HG02642 (cell line): ENCODE data around the gene NAA16.

Experiments used
- ATAC-seq: cut with Tn5 transposase; IDR thresholded peaks from one replicate; pipeline ENCODE4 v1.9.1; 2021; ENCODE audit warnings: mild to moderate bottlenecking; ENCODE audit not compliant: unreplicated experiment, poor library complexity

Gene NAA16

DNA sequence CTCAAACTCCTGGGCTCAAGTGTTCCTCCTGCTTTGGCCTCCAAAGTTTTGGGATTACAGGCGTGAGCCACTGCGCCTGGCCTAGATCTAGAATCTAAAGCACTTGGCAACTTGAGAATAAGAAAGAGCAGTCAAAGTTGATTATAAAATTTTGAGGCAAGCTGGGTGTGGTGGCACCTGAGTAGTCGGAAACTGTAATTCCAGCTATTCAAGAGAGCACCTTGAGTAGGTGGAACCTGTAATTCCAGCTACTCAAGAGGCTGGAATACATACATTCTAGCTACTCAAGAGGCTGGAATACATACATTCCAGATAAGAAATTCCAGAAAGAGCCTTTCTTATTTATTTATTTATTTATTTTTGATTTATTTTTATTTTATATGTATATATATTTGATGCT lies 8.3 kb upstream of the NAA16 start:
- no peak for ATAC-seq

DNA sequence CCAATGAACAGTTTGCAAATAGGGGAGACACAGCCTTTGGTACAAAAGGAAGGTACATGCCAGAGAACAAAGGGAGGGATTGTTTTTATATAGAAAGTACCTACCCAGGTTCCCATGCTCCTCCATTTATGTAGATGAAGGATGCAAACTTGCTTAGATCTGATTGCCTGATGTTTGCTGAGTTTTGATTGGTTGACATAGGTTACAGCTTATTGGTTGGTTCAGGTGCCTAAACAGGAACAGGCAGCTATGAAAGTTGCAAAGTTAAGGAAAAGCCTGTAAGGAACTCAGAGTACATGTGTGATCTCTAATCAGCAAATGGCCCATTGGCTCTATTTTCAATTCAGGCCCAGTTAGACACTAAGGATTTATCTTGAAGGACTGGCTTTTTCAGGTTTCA lies 6.5 kb upstream of the NAA16 start:
- no peak for ATAC-seq

DNA sequence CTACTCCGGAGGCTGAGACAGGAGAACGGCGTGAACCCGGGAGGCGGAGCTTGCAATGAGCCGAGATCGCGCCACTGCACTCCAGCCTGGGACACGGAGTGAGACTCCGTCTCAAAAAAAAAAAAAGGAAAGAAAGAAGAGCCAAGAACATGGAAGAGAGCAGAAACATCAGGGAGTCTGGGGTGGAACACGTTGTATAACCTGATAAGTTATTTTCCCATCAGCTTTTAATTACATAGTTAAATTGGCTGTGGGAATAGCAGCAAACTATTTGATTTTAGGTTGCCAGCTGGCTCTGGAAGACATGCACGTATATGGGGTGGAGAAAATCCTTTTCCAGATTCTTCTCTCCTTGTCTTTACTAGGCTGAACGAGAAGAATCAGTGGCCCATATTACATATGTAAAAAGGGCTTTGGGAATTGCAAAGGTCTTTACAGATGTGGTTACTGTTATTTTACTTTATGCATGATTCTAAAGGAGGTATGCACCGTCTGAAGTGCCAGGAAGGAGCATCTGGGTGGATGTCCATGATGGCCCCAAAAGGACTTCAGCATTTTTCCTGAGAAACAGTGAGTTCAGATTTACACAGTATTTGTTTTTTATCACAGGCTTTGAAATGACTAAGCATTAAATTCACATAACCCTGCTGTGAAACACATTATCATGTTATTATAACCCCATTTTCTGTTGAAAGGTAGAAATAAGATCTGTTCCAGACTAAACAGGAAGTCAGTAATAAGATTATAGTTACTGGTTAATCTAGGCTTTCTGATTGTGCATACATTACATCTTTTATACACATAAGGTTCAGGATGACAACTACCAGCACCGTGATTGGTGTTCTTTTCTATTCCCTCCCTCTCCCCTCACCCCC lies 4.6 kb upstream of the NAA16 start:
- no peak for ATAC-seq

DNA sequence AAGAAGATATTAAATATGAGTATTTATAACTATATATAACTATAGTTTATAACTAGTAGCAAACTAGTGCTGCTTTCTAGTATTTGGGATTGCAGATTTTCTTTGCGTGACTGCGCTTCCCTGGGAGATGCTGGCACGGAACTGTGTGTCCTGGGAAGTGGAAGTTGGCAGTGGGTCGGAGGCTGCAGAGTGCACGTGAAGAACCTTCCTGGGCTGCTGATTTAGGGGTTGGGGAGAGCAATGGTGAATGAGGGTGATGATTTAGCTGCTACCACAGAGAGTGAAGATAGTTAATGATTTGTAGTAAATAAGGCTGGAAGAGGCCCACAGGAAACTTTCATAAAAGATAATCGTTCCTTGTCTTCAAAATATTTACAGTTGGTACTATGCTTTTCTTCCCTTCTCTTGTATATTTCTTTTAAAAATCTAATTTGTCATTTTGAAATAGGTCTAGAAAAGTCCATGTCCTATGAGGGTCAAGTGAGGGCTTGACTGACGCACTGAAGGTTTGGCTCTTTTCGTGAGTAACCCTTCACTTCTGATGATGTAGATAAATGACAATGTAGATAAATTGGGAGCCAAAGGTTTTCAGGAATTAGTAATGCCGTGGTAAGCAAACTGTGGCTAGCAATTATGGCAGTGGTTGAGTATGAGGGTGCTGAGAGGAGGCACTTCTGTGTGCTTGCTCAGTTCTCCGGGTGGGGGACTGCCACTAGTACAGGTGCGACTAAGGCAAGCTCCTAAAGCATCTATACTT lies 3.0 kb upstream of the NAA16 start:
- ATAC-seq = no peak

DNA sequence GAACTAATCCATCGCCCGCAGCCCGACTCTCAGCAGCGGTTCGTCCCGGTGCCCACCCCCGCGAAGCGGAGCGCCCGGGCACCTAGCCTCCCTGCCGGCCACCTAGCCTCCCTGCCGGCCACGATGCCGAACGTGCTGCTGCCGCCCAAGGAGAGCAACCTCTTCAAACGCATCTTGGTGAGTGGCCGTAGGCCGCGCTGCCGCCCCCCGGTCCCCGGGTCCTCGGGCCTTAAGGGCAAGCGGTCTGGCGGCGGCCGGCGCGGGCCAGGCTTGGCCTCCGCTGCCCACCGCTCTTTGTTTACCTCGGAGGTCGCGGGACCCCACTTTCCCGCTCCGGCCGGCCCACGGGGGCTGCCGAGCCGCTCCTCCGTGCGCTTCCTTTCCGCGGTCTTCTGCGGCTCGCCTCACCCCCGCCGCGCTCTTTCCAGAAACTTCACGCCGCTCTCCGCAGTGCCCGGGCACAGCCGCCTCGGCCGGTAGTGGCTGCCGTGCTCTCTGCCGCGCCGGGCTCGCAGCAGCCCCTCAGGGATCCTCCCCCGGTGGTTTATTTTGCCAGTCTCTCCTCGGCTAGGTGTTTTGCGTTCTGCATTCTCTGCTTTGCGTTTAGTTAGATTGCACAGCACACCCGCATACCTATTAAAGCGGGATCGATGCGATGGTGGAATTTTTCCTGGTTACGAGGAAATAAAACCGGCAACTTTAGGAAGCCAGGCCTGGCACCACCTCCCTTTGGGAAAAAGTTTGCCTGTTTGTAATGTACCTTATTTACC lies 524 bp downstream of the NAA16 start:
- ATAC-seq = peak; percentile 58

DNA sequence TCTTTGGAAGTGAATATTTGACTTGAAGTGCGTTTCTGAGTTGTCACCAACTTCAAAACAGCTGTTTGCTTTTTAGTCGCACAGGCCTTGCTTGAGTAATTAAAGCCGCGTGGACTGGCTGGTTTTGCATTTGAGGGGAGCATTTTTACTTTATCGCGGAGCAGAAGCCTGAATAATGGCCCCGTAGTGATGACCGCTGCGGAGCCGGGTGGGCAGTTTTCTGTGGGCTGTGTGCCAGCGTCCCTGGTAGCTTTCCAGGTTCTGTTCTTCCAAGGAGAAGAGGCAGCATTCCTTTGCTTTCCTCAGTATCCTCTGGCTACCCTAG lies 1.1 kb downstream of the NAA16 start:
- ATAC-seq = no peak

DNA sequence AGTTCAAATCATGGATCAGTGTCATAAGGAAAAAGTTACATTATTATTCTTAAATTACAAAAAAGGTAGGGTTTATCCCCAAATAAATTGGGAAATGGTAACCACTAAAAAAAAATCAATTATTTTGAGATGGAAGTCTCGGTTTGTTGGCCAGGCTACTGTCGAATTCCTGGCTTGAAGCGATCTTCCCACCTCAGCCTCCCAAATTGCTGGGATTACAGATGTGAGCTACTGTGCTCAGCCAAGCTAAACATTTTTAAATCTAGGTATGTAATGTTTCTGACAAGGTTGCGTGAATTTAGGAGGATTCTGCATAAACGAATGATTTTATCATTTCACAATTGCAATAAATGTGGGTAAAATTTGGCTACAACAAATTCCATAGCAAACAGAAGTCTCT lies 2.0 kb downstream of the NAA16 start:
- ATAC-seq = no peak

DNA sequence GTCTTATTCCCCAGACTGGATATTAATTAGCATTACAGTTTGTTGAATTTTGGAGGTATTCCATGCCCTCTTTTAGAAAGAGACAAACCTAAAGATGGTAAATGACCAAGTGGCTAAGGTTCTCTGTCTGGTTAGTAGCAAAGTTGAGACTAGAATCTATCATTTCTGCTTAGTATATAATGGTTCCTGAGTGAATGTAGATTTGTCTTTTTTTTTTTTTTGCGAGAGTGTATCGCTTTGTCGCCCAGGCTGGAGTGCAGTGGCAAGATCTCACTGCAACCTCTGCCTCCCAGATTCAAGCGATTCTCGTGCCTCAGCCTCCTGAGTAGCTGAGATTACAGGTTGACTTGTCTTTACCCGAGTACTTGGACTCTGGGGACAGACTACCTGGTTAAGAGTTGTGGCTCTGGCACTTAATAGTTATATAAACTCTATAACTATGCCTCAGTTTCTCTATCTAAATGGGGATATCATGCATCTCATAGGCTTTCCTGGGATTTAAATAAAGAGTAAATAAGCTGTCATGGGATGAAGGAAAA lies 2.7 kb downstream of the NAA16 start:
- no peak for ATAC-seq

DNA sequence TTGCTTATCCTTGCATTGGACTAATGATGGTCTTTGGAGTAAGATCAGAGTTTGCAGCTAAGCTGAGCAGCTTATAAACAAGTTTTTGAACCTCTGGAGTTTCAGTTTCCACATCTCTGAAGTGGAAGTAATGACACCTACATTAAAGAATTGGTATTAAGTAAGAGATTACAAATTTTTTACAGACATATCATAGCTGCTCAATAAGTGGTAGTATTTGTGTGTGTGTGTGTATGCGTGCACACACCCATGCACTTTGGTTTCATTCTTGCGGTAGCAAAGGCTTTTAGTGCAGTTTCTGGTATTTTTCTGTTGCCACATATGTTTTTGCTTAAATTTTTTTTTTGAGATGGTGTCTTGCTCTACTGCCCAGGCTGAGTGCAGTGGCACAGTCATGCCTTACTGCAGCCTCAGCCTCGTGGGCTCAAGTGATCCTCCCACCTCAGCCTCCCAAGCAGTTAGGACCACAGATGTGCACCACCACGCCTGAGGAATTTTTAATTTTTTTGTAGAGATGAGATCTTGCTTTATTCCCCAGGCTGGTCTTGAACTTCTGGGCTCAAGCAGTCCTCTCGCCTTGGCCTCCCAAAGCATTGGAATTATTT lies 4.5 kb downstream of the NAA16 start:
- no peak for ATAC-seq

DNA sequence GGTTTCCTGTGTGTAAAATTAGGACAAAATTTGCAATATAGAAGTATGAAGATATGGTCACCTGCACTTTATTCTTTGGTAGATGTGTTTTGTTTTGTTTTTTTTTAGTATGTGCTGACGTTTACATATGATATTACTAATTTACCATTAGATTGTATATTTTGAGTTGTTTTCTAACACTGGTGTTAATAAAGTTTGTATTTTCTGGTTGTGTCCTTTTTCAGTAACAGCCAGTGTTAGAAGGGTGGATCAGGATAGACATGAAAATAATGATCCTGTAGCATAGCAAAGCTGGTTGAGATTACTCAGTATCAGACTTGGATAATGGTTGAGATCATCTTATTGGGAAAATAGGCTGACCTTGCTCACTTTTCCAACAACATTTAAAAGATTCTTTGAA lies 6.2 kb downstream of the NAA16 start:
- no peak for ATAC-seq

DNA sequence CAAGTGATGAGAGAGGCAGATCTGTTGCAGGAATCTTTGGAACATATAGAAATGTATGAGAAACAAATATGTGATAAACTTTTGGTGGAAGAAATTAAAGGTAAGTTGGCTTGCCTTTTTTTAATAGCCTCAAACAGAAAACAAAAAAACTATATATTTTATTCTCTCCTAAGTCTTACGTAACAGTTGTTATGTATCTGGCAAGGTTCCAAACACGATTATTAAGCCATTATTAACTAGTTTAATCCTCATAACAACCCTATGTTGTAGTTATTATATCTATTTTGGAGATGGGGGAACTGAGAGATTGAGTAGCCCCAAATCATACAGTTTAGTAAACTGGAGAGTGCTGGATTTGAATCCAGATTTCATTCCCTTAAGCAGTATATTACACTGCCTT lies 14.7 kb downstream of the NAA16 start:
- no peak for ATAC-seq

DNA sequence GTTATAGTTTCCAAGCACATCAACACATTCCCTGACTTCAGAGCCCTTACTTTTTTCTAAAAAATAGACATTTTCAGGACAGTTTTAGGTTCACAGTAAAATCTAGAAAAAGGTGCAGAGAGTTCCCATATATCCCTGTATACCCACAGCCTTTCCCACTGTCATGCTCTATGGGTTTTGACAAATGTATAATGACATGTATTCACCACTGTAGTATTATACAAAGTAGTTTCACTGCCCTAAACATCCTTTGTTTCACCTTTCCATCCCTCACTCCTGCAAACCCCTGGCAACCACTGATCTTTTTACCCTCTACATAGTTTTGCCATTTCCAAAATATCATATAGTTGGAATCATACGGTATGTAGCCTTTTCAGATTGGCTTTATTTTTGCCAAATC lies 15.6 kb downstream of the NAA16 start:
- ATAC-seq = no peak

DNA sequence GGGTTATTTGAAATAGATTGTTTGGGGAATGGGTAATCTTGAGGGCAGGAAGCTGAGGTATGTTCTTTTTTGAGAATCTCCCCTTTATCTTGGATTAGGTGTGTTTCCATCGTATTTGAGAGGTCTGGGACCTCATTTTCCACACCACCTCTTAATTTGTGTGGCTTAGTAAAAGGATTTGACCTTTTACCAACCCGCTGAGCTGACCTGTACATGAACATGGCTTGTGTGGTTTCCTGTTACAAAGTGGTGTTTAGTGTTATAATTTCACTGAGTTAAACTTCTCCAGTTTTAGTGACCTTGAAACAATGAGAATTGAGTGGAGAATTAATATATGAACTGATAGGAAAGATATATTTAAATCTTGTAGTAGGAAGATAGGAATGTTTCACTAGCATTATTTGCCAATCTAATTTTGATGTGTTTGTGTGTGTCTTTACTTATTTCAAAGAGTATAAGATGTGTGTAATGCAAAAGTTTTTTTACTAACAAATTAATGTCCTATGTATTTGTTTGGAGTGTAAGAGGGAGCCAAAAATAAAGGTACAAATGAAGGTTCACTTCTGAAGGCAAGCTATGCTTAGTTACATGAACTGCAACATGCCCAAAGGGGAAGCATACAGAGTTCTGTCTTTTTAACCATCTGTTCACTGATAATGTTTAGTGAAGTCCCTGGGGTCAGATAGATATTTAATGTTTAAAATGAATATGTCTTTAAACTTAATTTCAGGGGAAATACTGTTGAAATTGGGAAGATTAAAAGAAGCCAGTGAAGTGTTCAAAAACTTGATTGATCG lies 17.1 kb downstream of the NAA16 start:
- no peak for ATAC-seq

DNA sequence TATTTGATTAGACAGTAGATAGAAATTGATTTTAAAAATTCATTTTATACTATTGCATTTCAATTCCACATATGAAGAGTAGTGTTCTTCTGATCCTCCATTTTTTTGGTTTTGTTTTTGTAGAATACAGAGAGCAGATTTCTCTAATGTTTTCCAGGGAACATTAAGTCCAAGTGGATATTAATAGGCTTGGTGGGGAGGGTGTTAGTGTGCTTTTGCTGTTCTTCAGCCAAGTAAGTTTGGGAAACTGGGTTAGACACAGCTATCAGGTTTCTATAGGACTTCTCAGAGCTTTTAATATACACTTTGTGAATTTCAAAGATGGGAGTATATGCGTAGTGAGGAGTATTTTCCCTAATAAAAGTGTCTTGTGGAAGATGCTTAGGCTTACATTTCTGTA lies 21.8 kb downstream of the NAA16 start:
- no peak for ATAC-seq

DNA sequence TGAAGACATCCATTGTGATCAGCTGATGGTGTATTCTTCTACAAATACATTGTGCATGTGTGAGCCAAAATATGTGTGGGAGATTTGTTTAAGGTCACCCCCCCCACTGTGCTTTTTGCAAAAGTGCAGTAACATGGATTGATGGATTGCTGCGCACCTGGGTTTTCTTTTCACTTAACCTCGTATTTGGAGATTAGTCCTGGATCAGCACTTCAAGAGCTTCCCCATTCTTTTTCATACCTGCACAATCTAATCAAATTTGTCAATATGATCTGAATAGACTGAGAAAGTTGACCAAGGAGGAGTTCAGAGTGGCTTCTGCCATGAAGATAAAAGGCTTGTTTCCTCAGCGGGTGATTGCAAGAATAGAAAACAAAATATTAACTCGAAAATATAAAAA lies 23.7 kb downstream of the NAA16 start:
- no peak for ATAC-seq

DNA sequence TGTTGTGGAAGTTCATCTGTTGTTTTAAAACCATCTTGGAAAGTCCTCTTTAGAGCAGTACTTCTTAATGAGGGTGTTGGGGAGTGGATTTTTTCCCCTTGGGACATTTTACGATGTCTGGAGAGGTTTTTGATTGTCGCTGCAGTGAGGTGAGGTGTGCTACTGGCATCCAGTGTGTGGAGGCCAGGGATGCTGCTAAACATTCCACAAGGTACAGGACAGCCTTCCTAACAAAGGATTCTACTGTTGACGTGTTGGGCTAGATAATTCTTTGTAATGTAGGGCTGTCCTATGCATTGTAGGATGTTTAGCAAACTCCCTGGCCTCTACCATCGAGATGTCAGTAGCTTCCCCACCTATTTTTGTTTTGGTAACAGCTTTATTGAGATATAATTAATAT lies 33.3 kb downstream of the NAA16 start:
- ATAC-seq = no peak

DNA sequence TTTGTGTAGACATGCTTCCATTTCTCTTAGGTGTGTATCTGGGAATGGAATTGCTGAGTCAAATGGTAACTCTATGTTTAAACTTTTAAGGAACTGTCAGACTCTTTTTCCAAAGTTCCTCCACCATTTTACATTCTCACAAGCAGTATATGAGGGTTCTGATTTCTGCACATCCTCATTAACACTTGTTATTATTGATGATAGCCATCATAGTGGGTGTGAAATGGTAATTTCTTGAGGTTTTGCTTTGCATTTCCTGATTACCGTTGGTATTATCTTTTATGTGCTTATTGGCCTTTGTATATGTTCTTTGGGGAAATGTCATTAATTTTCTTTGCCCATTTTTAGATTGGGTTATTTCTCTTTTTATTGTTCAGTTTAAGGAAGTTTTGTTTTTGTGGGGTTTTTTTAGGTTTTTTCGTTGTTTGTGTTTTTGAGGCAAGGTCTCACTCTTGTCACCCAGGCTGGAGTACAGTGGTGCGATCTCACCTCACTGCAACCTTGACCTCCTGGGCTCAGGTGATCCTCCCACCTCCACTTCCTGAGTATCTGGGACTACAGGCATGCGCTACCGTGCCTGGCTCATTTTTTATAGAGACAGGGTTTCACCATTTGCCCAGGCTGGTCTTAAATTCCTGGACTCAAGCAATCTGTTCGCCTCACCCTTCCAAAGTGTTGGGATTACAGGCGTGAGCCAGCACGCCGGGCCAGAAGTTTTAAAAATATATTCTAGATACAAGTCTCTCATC lies 34.3 kb downstream of the NAA16 start:
- ATAC-seq = no peak

DNA sequence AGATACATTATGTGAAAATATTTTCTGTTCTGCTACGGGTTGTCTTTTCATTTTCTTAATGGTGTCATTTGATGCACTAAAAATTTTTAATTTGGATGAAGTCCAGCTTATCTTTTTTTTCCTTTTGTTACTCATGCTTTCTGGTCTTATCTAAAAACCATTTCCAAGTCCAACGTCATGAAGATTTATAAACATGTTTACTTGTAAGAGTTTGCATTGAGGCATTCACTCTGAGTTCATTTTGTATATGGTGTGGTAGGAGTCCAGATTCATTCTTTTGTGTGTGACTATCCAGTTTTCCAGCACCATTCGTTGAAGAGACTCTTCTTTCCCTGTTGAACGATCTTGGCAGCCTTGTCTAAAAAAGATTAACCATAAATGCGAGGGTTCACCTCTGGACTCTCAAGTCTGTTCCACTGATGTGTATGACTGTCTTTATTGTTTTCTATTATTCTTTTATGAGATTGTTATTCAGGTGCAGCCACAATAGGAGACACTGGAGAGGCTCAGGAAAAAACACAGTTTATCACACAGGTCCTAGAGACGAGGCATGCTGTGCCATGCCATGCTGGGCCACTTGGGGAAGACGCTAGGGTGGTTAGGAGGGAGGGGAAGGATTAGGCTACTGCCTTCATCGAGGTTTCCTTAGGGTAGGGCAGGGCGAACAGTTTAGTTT lies 35.0 kb downstream of the NAA16 start:
- ATAC-seq = no peak
